ENCODE data around the gene GRIA4.
"Not testable (repeated sequence)": the region's sequence is repeated elsewhere in the genome, so short reads cannot be mapped to it uniquely, and the experiment has no call there.

The GRIA4 gene

GRCh38 chr11:105719073-105719822 is 109.4 kb downstream of the GRIA4 start:
- DNase-seq (ENCODE audit: low read depth) = peak; percentile 86

GRCh38 chr11:105720096-105720495 is 110.2 kb downstream of the GRIA4 start:
- DNase-seq (ENCODE audit: low read depth) = no peak

- no peak for DNase-seq (ENCODE audit: low read depth)
Observed at GRCh38 chr11:105723269-105723668, 113.4 kb downstream of the GRIA4 start.

- DNase-seq (ENCODE audit: low read depth) = peak; percentile 32
Observed at GRCh38 chr11:105732611-105733010, 122.7 kb downstream of the GRIA4 start.

GRCh38 chr11:105734426-105734825 is 124.6 kb downstream of the GRIA4 start:
- no peak for DNase-seq (ENCODE audit: low read depth)

GRCh38 chr11:105738251-105738650 is 128.4 kb downstream of the GRIA4 start:
- DNase-seq (ENCODE audit: low read depth) = no peak

GRCh38 chr11:105738986-105739795 is 129.3 kb downstream of the GRIA4 start:
- DNase-seq (ENCODE audit: low read depth) = no peak

- DNase-seq (ENCODE audit: low read depth) = no peak
Observed at GRCh38 chr11:105740164-105740903, 130.5 kb downstream of the GRIA4 start.

- no peak for DNase-seq (ENCODE audit: low read depth)
Observed at GRCh38 chr11:105741488-105742020, 131.7 kb downstream of the GRIA4 start.

- peak; percentile 3 for DNase-seq (ENCODE audit: low read depth)
Observed at GRCh38 chr11:105754260-105754659, 144.4 kb downstream of the GRIA4 start.

GRCh38 chr11:105754716-105755115 is 144.8 kb downstream of the GRIA4 start:
- DNase-seq (ENCODE audit: low read depth) = no peak

- no peak for DNase-seq (ENCODE audit: low read depth)
Observed at GRCh38 chr11:105757107-105757506, 147.2 kb downstream of the GRIA4 start.

GRCh38 chr11:105763594-105763993 is 153.7 kb downstream of the GRIA4 start:
- DNase-seq (ENCODE audit: low read depth) = no peak

GRCh38 chr11:105767931-105768330 is 158.1 kb downstream of the GRIA4 start:
- no peak for DNase-seq (ENCODE audit: low read depth)

- no peak for DNase-seq (ENCODE audit: low read depth)
Observed at GRCh38 chr11:105769627-105770026, 159.8 kb downstream of the GRIA4 start.

- DNase-seq (ENCODE audit: low read depth) = not testable (repeated sequence)
Observed at GRCh38 chr11:105773452-105773851, 163.6 kb downstream of the GRIA4 start.

GRCh38 chr11:105774899-105775298 is 165.0 kb downstream of the GRIA4 start:
- DNase-seq (ENCODE audit: low read depth) = no peak

GRCh38 chr11:105780781-105781525 is 171.1 kb downstream of the GRIA4 start:
- DNase-seq (ENCODE audit: low read depth) = no peak

GRCh38 chr11:105781807-105782206 is 171.9 kb downstream of the GRIA4 start:
- DNase-seq (ENCODE audit: low read depth) = no peak

- DNase-seq (ENCODE audit: low read depth) = no peak
Observed at GRCh38 chr11:105783216-105783615, 173.3 kb downstream of the GRIA4 start.

GRCh38 chr11:105785850-105786249 is 176.0 kb downstream of the GRIA4 start:
- not testable (repeated sequence) for DNase-seq (ENCODE audit: low read depth)

- DNase-seq (ENCODE audit: low read depth) = no peak
Observed at GRCh38 chr11:105786741-105787140, 176.9 kb downstream of the GRIA4 start.
